Fibroblast of peridontal ligament (primary cell): ENCODE results near the gene SMIM12.
A peak's percentile ranks its signal among the peaks of the same experiment; 100 is the strongest.

Source experiments
- DNase-seq: peaks from one replicate; pipeline ENCODE4 v3.0.0-alpha.2; 2010; ENCODE audit errors: extremely low read depth

SMIM12 gene

GRCh38 chr1:34859446-34860200 lies at the start of gene SMIM12:
Gene SMIM12 (minus strand): TSS chr1:34859749. CDS start chr1:34855977, 3,772 bp downstream.
- DNase-seq, result peak; percentile 94

- no peak for DNase-seq
Measured at GRCh38 chr1:34908369-34908768, 48.8 kb upstream of the SMIM12 start.

GRCh38 chr1:34907487-34908090 lies 48.0 kb upstream of the SMIM12 start:
- no peak for DNase-seq

- DNase-seq, result no peak
Measured at GRCh38 chr1:34906756-34907155, 47.2 kb upstream of the SMIM12 start.

GRCh38 chr1:34906222-34906621 lies 46.7 kb upstream of the SMIM12 start:
- DNase-seq, result no peak

GRCh38 chr1:34905098-34905459 lies 45.5 kb upstream of the SMIM12 start:
- no peak for DNase-seq

- no peak for DNase-seq
Measured at GRCh38 chr1:34904236-34905097, 44.9 kb upstream of the SMIM12 start.

- no peak for DNase-seq
Measured at GRCh38 chr1:34901919-34902318, 42.4 kb upstream of the SMIM12 start.

GRCh38 chr1:34900775-34901502 lies 41.4 kb upstream of the SMIM12 start:
- no peak for DNase-seq

- DNase-seq, result no peak
Measured at GRCh38 chr1:34899906-34900305, 40.4 kb upstream of the SMIM12 start.

- DNase-seq, result no peak
Measured at GRCh38 chr1:34899471-34899870, 39.9 kb upstream of the SMIM12 start.

GRCh38 chr1:34898330-34898761 lies 38.8 kb upstream of the SMIM12 start:
- peak; percentile 1 for DNase-seq

GRCh38 chr1:34896612-34897011 lies 37.1 kb upstream of the SMIM12 start:
- peak; percentile 18 for DNase-seq

GRCh38 chr1:34889705-34890104 lies 30.2 kb upstream of the SMIM12 start:
- no peak for DNase-seq

GRCh38 chr1:34887593-34887992 lies 28.0 kb upstream of the SMIM12 start:
- DNase-seq, result no peak

- no peak for DNase-seq
Measured at GRCh38 chr1:34885405-34886247, 26.1 kb upstream of the SMIM12 start.

GRCh38 chr1:34884961-34885360 lies 25.4 kb upstream of the SMIM12 start:
- DNase-seq, result no peak

GRCh38 chr1:34884536-34884935 lies 25.0 kb upstream of the SMIM12 start:
- DNase-seq, result no peak

- DNase-seq, result no peak
Measured at GRCh38 chr1:34879230-34879629, 19.7 kb upstream of the SMIM12 start.

- no peak for DNase-seq
Measured at GRCh38 chr1:34876406-34876805, 16.9 kb upstream of the SMIM12 start.
